GM18507 (cell line): ENCODE results near the gene ARFGAP2.
A peak's percentile ranks its signal among the peaks of the same experiment; 100 is the strongest.
"Not testable (repeated sequence)": the region's sequence is repeated elsewhere in the genome, so short reads cannot be mapped to it uniquely, and the experiment has no call there.

ENCODE experiments used
- DNase-seq: peaks from one replicate; pipeline ENCODE4 v3.0.0; 2011; ENCODE audit warnings: low read depth; ENCODE audit not compliant: insufficient read length; ENCODE audit errors: extremely low spot score
- FAIRE-seq: peaks from 2 replicates; lab custom pipeline; 2011; peaks lifted over from hg19 to GRCh38; lab: Jason Lieb, UNC

ARFGAP2 gene

DNA sequence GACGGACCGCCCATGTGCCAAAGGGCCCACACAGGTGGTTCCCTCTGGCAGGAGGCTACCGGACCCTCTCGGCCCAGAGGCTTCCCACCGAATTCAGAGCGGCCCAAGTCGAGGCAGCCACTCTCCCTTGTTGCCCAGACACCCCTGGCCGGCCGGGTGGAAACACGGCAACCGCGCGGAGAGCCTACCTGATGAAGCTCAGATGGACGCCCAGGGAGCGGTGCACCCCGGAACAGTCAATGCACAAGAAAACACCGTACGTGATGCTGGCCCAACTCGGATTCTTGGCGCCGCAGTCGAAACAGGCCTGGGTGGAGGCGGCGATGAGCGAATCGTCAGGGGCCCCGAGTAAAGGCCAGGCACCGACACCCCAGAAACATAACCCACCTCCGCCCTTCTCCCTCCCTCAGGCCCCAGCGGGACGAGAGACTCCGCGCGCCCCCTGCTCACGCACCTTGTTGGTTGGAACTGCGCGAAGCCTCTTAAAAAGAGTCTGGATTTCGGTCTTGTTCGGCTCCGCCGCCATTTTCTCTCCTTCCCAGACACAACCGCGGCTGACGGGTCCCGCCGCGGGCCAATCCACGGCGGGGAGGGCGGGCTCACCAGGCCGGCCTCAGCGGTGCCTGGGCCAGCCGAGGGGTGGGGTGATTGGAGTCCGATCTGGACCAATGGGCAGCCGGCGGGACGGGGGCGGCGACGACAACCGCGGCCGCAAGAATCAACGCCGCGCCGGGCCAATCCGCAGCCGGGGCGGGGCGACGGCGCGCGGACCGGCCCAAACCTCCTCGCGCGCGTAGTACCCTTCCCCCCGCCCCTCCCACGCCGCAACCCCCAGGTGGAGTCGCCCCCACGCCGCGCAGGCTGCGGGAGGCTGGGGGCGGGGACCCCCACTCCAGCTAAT, at the start of gene ARFGAP2:
ARFGAP2 (minus strand) TSS at position 552 of the 901 bp plus-strand sequence; CDS start at position 526, 26 bp downstream.
- DNase-seq (peak; percentile 100), FAIRE-seq (peak; percentile 95)

- no peak for DNase-seq
- peak; percentile 69 for FAIRE-seq
Measured at GRCh38 chr11:47225552-47226400, 49.1 kb upstream of the ARFGAP2 start.

GRCh38 chr11:47222696-47223095, 46.0 kb upstream of the ARFGAP2 start:
- FAIRE-seq (no peak), DNase-seq (no peak)

DNA sequence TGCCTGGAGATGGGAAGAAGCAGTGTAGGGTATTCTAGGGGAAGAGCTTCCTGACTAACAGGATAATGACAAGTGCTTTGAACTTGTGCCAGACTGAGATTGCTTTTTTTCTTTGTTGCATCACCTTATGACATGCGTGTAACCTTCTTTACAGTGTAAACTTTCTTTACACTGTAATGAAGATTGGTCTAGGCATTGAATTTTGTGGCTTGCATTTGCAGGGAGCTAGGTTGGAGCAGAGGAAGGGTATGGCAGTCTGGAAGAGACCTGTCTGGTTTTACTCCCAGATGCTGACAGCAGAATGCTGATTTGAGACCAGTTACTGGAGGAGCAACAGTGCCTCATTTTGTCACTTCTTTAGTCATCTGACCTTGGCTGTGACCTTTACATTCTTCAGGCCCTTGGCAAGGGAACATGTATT, 43.7 kb upstream of the ARFGAP2 start:
- DNase-seq (no peak), FAIRE-seq (no peak)

GRCh38 chr11:47216121-47216798, 39.6 kb upstream of the ARFGAP2 start:
- peak; percentile 77 for FAIRE-seq

DNA sequence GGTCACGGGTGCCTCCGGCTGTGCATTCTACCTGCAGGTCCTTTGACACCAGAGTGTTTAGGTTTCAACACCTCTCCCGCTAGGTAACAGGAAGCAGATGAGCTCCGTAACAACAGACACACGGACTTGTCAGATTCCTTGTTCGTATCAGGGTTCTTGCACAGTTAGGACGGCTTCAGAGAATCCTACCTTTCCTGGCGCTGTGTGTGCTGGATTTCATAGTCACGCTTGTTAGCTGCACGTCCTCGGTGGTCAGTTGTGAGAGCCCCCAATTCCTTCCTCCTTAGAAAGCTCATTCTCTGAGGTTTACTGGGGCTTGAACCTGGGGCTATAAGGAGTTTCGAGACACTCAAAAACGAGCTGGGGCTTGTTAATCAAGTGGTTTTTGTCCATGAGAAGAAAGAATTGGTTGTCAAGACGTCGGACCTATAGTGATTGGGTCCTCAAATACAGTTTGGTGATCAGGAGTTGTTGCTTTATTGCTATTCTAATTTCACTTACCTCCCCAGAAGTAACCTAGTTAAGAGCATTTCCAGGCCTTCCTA, 38.8 kb upstream of the ARFGAP2 start:
- FAIRE-seq (peak; percentile 15), DNase-seq (no peak)

More at GRCh38 chr11:47216121-47216798, 39.6 kb upstream of the ARFGAP2 start:
- peak; percentile 22 for DNase-seq

- DNase-seq (peak; percentile 65), FAIRE-seq (peak; percentile 72)
Measured at GRCh38 chr11:47213950-47214565, 37.4 kb upstream of the ARFGAP2 start.

DNA sequence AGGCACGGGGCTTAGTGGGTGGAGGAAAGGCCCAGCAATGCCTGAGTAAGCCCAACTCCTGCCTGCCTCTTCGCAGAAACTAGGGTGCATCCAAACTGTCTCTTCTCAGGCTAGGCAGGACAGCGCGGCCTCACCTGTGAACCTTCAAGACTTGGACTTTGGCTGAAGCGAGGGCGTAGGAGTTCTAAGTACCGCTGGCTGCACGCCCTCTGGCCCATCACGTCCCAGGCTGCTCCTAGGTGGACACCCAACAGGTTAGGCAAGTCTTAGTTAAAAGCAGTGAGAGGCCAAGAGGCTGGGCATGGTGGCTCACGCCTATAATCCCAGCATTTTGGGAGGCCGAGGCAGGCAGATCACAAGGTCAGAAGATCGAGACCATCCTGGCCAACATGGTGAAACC, 36.3 kb upstream of the ARFGAP2 start:
- no peak for FAIRE-seq
- DNase-seq, result no peak

- FAIRE-seq (no peak), DNase-seq (no peak)
Measured at GRCh38 chr11:47208628-47209027, 31.9 kb upstream of the ARFGAP2 start.

- DNase-seq, FAIRE-seq: not testable (repeated sequence)
Measured at GRCh38 chr11:47208008-47208552, 31.4 kb upstream of the ARFGAP2 start.

DNA sequence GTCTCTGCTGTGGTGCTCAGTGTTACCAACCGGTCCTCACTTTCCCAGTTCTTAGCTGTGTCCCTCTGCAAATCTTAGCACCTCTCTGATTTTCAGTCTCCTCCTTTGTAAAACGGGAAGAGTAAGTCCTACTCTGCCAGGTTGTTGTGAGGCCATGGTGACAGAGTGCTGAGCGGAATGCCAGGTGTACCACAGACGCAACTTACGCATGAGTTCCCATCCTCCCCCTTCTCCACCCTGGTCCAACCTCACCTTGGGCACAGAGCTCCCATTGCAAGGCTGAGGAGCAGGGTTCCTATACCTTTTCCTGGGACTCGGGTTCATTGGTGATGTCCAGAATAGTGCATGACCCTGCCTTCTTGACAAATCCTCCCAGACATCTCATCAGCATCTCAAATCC, 30.8 kb upstream of the ARFGAP2 start:
- DNase-seq (no peak), FAIRE-seq (no peak)

DNA sequence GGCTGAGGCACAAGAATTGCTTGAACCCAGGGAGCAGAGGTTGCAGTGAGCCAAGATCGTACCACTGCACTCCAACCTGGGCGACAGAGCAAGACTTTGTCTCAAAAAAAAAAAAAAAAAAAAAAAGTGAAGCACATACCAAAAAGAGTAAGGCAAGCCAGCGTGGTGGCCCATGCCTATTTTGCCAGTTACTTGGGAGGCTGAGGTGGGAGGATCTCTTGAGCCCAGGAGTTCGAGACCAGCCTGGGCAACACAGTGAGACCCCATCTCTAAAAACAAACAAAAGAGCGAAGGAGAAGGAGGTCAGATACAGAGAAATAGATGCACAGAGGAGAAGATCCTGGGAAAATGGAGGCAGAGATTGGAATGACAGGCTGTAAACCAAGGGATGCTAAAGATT, 29.9 kb upstream of the ARFGAP2 start:
- FAIRE-seq, DNase-seq: not testable (repeated sequence)

DNA sequence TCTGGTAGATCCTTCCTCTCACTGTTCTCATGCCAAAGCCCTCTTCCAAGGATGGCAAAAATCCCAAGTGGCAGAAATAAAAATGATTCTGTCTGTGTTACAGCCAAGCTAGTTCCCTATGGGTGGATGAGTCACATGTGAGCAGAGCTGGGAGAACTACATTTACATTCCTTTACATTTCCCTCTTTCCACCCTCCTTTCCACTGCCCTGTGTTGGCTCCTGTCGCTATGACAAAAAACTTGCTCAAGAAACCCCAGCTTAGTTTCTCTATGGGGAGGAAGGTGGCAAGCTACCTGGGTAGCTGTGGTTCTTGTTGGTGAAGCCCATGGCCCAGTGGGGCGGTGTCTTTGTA, 27.9 kb upstream of the ARFGAP2 start:
- DNase-seq (no peak), FAIRE-seq (no peak)

GRCh38 chr11:47202576-47202975, 25.9 kb upstream of the ARFGAP2 start:
- no peak for FAIRE-seq
- no peak for DNase-seq

DNA sequence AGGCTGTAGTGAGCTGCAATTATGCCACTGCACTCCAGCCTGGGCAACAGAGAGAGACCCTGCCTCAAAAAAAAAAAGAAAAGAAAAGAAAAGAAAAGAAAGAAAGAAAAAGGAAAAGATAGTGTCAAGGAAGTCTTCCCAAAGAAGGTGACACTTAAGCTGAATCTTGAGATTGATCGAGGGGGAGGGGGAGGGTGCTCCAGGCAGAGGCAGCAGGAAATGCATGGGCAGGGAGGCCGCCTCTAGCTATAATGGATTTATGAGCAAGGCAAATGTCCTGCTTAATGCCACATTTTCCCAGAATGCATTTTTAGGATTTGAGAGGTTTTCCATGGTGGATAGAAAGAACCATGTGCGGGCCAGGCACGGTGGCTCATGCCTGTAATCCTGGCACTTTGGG, 24.3 kb upstream of the ARFGAP2 start:
- DNase-seq (no peak), FAIRE-seq (no peak)

GRCh38 chr11:47198161-47198560, 21.5 kb upstream of the ARFGAP2 start:
- DNase-seq, FAIRE-seq: not testable (repeated sequence)

- no peak for DNase-seq
- no peak for FAIRE-seq
Measured at GRCh38 chr11:47192111-47192510, 15.4 kb upstream of the ARFGAP2 start.

- not testable (repeated sequence) for FAIRE-seq, DNase-seq
Measured at GRCh38 chr11:47191137-47191536, 14.5 kb upstream of the ARFGAP2 start.
